Skin of body (tissue), 2 donors: ENCODE measurements around the gene TAF5L. TPM values are rescaled to one million over a fixed set of nuclear protein-coding genes. Genes with fewer than 3 reads are reported as not detected.
A peak's percentile ranks its signal among the peaks of the same experiment; 100 is the strongest.
"Not testable (repeated sequence)": the region's sequence is repeated elsewhere in the genome, so short reads cannot be mapped to it uniquely, and the experiment has no call there.

Source experiments
- DNase-seq: peaks from one replicate; lab custom pipeline; 2025; lab: John Stamatoyannopoulos, UW
- total RNA-seq: library from RNA; depleted of rRNA; stranded (reverse); fragments of >200 nt; gene quantifications from one replicate; pipeline ENCODE4 v1.2.3, GENCODE V29; 2014

TAF5L gene
- total RNA-seq, 1 donor from 2014 or later, result 11.1 TPM

GRCh38 chr1:229608590-229608989 is 17.3 kb downstream of the TAF5L start:
- DNase-seq, result no peak

GRCh38 chr1:229607370-229607769 is 18.6 kb downstream of the TAF5L start:
- no peak for DNase-seq

DNA sequence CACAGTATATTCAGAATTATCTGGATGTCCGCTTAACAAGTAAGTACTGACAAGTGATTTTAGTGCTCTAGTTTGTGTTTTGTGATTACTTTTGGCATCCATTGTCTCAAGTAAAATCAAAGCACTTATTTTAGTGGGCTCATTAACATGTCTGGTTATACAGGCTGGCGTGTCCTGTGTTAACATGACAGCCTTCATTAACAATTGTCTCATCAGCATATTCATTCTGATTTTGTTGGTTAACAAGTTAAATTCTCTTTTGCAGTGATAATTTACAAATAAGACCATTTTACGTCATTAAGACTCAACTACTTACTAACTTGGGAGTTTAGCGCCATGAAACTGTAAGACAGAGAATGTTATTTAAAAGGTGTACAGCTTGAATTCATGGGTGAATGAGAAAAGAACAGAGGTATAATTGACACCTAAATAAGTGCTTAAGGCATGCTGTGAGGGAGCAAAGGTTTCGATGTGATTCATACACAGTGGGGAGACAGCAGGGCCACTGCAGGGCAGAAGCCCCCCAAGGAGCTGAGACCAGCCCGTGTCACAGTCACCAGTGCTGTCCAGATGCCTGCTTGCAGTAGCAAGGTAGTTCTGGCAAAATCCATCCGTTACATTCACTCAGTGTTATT is 22.4 kb downstream of the TAF5L start:
- DNase-seq, result no peak

DNA sequence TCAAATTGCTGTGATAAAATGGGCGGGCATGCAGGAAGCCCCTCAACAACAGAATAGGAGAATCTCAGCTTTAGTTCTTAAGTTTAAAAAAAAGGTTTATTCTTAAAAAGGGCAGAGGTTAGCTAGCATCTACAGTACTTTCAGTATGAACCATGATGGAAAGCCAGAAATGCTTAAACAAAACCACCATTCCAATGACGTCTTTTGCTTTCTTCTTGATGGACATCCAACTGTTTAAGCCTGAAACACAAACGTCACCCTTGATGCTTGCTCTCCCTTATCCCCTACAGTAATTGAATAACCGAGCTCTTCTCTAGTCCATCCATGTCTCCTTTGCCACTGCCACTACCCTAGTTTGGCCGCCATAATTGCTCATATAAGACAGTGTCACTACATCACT is 25.7 kb downstream of the TAF5L start:
- DNase-seq, result no peak

DNA sequence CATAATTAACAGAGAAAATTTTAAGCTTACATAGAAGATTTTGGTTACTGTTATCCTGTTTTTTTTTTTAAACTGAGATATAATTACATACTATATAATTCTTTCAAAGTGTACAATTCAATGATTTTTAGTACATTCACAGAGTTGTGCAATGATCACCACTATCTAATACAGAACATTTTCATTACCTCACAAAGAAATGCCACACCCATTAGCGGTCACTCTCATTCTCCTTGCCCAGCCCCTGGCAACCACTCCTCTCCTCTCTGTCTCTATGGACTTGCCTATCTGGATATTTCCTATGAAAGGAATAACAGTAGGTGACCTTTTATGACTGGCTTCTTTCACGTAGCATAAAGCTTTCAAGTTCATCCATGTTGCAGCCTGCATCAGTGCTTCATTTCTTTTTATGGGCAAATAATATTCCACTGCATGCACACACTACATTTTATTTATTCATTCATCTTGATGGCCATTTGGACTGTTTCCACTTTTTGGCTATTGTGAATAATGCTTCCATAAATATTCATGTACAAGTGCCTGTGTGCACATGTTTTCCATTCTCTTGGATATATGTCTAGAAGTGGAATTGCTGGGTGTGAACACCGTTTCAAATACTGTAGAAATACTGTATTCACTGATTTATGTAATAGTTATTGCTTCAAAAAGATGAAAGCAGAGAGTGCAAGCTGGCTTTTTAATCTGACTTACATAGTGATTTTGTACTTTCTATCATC is 26.5 kb downstream of the TAF5L start:
- no peak for DNase-seq

DNA sequence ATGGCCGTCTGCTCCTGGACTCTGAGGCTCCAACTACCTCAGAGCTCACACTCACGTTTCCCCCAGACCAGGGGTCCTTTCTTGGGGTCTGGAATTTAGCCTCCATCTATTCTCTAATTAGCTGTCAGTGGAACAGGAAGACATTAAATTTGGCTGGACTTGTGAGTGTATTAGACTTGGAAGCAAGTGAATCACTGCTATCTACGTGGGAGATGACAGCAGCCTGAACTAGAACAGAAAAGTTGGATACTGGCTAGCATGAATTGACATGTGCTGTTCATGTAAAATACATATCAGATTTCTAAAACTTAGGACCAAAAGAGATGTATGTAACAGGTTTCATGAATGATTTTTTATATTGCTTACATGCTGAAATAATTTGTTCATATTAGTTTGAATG is 28.0 kb downstream of the TAF5L start:
- no peak for DNase-seq

DNA sequence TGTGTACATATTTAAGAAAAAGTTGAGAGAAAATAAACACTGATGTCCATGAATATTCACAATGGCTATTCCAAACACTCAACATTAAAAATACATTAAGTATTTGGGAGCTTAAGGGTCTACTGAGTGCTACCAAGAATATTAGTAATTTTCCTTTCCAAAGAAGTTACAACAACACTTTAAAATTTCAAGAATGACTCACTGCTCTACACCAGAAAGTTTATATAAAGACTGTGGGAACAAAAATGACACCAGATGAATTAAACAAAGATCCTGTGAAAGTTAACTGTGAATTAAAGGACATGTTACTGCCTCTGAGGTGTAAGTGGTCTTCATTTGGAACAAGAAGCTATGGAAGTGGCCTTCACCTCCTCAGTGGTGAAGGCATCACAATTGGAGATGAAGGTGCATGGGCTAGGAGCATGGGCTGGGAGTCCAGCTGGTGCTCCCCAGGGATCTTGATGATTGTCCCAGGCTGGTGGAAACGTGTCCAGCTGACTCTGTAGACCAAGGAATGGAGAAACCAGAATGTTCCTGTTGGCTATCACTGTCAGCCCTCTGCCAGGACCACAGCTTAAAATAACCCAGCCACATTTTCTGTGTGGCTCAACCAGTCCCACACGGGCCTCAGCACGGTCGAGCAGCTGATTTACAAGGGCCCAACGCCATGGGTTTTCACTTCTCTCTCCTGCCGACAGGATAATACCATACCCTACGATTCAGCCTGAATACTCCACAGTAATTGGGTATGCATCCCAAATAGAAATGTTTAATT is 28.8 kb downstream of the TAF5L start:
- no peak for DNase-seq

- DNase-seq, result not testable (repeated sequence)
Measured at GRCh38 chr1:229595876-229596275, 30.0 kb downstream of the TAF5L start.

DNA sequence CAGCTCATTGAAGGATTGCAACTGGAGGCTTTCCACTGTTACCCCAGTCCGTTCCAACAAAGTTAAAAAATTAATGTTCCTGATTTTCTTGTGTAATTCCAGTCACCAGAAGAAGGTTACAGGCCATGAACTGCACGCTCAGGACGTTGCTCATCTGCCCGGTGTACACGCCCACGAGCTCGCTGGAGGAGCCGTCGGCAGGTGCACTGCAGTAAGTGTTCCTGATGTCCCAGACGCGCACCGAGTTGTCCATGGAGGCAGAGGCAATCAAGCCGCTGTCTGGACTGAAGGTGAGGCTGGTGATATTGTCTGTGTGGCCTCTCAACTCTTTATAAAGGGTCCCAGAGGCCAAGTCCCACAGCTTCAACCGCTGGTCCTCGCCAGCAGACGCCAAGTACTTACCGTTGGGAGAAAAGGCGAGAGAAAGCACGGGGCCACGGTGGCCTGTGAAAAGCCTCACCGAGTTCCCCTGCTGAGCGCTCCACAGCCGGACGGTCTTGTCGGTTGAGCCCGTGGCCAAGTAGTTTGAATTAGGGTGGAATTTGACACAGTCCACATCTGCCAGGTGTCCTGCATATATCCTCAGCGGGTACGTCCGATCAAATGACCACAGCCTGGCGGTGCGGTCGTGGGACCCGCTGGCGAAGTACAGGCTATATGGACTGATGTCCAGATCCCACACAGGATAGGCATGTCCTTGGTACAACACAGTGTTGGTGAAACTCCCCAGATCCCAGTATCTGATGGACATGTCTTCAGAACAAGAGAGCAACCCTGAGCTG is 31.5 kb downstream of the TAF5L start:
- no peak for DNase-seq

DNA sequence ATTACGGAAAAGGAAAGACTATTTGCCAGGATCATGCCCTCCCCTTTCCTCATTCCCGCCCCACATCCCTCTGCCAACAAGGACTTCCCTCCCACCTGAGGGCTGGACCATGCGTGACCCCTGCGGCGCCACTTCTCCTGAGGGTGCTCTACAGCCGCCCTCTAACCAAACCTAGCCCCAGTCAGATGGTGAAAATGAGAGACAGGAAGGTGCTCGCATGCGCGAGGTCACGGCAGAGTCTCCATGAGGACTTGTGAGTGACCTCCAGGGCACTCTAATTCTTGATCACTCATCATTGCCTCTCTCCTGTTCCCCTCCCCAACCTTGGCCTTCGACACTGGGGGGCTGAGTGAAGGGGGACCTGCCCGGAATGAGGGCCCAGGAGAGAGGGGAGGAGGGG is 32.1 kb downstream of the TAF5L start:
- DNase-seq, result no peak

DNA sequence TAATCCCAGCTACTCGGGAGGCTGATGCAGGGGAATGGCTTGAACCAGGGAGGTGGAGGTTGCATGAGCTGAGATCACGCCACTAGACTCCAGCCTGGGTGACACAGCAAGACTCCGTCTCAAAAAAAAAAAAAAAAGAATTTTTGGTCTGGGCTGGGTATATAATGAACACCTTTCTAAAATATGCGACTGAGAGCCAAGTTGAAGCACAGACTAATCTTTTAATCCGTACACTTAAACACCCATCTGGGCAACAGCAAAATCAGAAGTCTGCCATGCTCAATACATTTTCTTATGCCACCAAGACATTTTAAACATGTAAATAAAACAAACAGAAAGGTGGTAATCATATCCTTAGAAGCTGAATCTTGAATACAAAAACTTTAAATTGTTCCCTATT is 35.8 kb downstream of the TAF5L start:
- DNase-seq, result no peak

- DNase-seq, result no peak
Measured at GRCh38 chr1:229585338-229585737, 40.6 kb downstream of the TAF5L start.

DNA sequence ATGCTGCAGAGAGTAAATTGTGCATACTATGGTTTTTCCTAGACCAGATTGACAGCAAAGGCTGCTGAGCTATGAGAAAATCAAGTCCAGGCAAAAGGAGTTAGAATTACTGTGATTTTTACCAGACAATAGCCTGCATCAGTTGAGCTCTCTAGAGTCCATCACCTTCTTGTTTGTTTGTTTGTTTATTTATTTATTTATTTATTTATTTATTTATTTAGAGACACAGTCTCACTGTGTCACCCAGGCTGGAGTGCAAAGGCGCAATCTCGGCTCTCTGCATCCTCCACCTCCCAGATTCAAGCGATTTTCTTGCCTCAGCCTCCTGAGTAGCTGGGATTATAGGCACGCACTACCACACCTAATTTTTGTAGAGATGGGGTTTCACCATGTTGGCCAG is 43.2 kb downstream of the TAF5L start:
- DNase-seq, result no peak

DNA sequence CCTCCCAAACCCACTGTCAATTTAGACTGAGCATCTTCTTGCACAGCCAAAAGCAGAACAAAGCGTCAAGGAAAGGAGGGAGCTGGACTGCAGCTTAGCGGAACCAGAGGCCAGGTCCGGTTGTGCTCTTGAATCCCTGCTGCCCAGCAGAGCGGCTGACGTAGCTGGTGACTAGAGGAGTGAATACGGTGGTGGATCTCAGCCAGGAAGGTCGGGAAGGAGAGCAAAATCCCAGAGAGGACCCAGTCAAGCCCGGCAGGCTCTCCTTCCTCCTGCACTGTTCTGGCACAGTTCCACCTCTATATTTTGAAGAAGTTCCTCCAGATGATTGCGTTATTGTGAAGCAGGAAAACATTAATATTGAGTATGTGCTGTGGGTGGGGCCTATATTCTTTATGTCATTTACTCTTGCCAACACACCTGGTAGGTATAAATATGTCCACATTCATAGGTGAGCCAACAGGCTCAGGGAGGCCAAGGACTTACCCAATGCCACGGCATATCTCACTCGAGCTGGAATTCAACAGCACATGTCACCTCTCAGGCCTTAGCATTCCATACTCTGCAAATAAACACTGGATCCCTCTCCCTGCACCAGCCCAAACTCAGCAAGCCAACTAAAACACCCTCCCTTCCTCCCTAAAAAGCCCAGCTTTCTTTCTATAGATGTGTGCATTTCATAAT is 43.8 kb downstream of the TAF5L start:
- DNase-seq, result no peak

DNA sequence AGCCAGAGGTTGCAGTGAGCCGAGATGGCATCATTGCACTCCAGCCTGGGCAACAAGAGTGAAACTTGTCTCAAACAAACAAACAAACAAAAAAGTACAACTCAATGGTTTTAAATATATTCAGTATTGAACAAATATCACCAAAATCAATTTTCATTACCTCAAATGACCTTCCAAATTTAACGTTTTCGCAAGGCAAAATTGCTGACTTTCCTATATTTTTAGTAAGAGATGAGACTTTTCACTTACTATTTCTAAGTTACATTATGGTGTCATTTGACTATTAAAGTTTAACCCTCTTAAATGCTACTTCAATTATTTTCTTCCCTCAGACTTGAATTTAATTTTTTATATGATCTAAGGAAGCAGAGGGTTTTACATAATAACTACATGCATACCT is 44.4 kb downstream of the TAF5L start:
- no peak for DNase-seq

DNA sequence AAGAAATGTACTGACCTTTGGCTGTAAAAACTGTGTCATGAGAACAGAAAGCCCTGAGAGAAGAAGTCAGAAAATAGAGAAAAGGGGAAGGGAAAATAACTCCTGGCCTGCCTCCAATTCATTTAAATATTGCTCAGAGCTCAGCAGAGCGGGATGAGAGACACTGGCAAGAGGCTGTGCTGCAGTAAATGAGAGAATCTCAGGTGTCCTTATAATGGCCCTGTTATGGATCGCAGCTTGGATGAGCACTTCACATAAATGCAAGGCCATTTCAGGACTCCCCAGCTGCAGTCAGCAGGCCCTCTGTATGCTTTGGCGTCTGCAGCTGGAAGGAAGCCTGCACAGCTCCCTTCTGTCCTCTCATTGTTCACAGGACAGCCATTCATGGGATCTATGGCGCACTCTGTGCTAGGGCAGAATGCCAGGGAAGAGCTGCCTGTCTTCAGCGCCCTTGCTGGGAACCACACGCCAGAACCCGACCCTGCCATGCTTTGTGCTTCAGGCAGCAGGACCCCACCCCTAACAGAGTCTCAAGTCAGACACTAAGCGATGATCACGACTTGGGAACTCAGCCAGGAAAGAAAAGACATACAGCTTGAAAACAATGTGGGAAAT is 46.8 kb downstream of the TAF5L start:
- peak; percentile 63 for DNase-seq

- DNase-seq, result no peak
Measured at GRCh38 chr1:229578168-229579058, 47.5 kb downstream of the TAF5L start.

- DNase-seq, result no peak
Measured at GRCh38 chr1:229574679-229575442, 51.1 kb downstream of the TAF5L start.

- DNase-seq, result no peak
Measured at GRCh38 chr1:229572286-229572685, 53.6 kb downstream of the TAF5L start.
